Neural progenitor cell (in vitro differentiated cells): ENCODE data around the gene ECHDC1. TPM values are rescaled to one million over a fixed set of nuclear protein-coding genes. Genes with fewer than 3 reads are reported as not detected.

ENCODE experiments used
- DNase-seq: peaks from one replicate; pipeline ENCODE4 v3.0.0-alpha.2; 2016; ENCODE audit warnings: low spot score
- H2AFZ ChIP-seq: fragments of 200-600 bp; sonication (generic); replicated peaks from 2 replicates; pipeline ENCODE4 v1.6.1; 2016; ENCODE audit warnings: antibody characterized with exemption
- H3F3A ChIP-seq: fragments of 200-600 bp; sonication (generic); 2 replicates; pipeline ENCODE4 v1.6.1; 2016; ENCODE audit warnings: antibody characterized with exemption, low read depth
- H3K27ac ChIP-seq: fragments of 200-600 bp; sonication (generic); 2 replicates; pipeline ENCODE4 v1.5.1; 2016; ENCODE audit warnings: mild to moderate bottlenecking
- H3K27me3 ChIP-seq: fragments of 200-600 bp; sonication (generic); 2 replicates; pipeline ENCODE4 v1.6.1; 2016; ENCODE audit warnings: mild to moderate bottlenecking, moderate library complexity
- H3K36me3 ChIP-seq: fragments of 200-600 bp; sonication (generic); 2 replicates; pipeline ENCODE4 v1.5.1; 2016
- H3K4me1 ChIP-seq: fragments of 200-600 bp; sonication (generic); 2 replicates; pipeline ENCODE4 v1.6.1; 2016; ENCODE audit warnings: mixed run types
- H3K4me2 ChIP-seq: fragments of 200-600 bp; sonication (generic); 2 replicates; pipeline ENCODE4 v1.6.1; 2016
- H3K4me3 ChIP-seq: fragments of 200-600 bp; sonication (generic); 2 replicates; pipeline ENCODE4 v1.5.1; 2016
- H3K79me2 ChIP-seq: fragments of 200-600 bp; sonication (generic); 2 replicates; pipeline ENCODE4 v1.6.1; 2016; ENCODE audit warnings: low read depth
- H3K9ac ChIP-seq: fragments of 200-600 bp; sonication (generic); 2 replicates; pipeline ENCODE4 v1.6.1; 2016
- H3K9me3 ChIP-seq: fragments of 200-600 bp; sonication (generic); 2 replicates; pipeline ENCODE4 v1.5.1; 2016; ENCODE audit warnings: low read depth
- H4K20me1 ChIP-seq: fragments of 200-600 bp; sonication (generic); 2 replicates; pipeline ENCODE4 v1.6.1; 2016; ENCODE audit warnings: low read depth
- H3K27ac Mint-ChIP-seq: 3 replicates; pipeline ENCODE4 v1.8.0; 2021; ENCODE audit warnings: mixed read lengths
- H3K27me3 Mint-ChIP-seq: 2 replicates; pipeline ENCODE4 v1.8.0; 2022; ENCODE audit warnings: low read depth, mild to moderate bottlenecking, inconsistent platforms, moderate library complexity, mixed read lengths; ENCODE audit not compliant: insufficient read depth
- H3K36me3 Mint-ChIP-seq: 3 replicates; pipeline ENCODE4 v1.8.0; 2021; ENCODE audit warnings: mixed read lengths
- H3K4me1 Mint-ChIP-seq: 3 replicates; pipeline ENCODE4 v1.8.0; 2021; ENCODE audit warnings: mixed read lengths
- H3K4me3 Mint-ChIP-seq: 3 replicates; pipeline ENCODE4 v1.8.0; 2021; ENCODE audit warnings: mild to moderate bottlenecking, moderate library complexity, mixed read lengths
- H3K9me3 Mint-ChIP-seq: 3 replicates; pipeline ENCODE4 v1.8.0; 2020; ENCODE audit warnings: mixed read lengths
- CTCF ChIP-seq: fragments of 200-600 bp; sonication (generic); IDR thresholded peaks from 2 replicates; pipeline ENCODE4 v1.5.1; 2017; ENCODE audit warnings: antibody characterized with exemption, mild to moderate bottlenecking
- EZH2 ChIP-seq: fragments of 200-600 bp; sonication (generic); IDR thresholded peaks from 2 replicates; pipeline ENCODE4 v1.6.1; 2017; ENCODE audit warnings: antibody characterized with exemption, mild to moderate bottlenecking, moderate library complexity
- EZH2phosphoT487 ChIP-seq: fragments of 200-600 bp; sonication (generic); IDR thresholded peaks from 2 replicates; pipeline ENCODE4 v1.6.1; 2017; ENCODE audit warnings: antibody characterized with exemption
- total RNA-seq: library from RNA; depleted of rRNA; stranded (reverse); fragments of >200 nt; gene quantifications from 2 replicates; pipeline ENCODE4 v1.2.3, GENCODE V29; 2015; ENCODE audit warnings: low replicate concordance

The ECHDC1 gene
- total RNA-seq, 1 donor from 2014 or later = 81.9 TPM

GRCh38 chr6:127267646-127268625 lies 75.5 kb downstream of the ECHDC1 start:
- no peaks in the 10 kb centered on the region for H3K36me3 ChIP-seq
- DNase-seq = peak; percentile 29
- peak overlapping the region; percentile 100 for H3K4me3 Mint-ChIP-seq
- peak overlapping the region; percentile 96 for H3K27ac ChIP-seq
- H2AFZ ChIP-seq = peak overlapping the region; percentile 92
- H3K9me3 Mint-ChIP-seq = peaks cover 2% of the 10 kb centered on the region
- peaks cover 33% of the 10 kb centered on the region for H3K4me1 ChIP-seq
- TF ChIP-seq EZH2 = no peak
- TF ChIP-seq EZH2phosphoT487 = no peak
- no peak for TF ChIP-seq CTCF
- peak overlapping the region; percentile 90 for H3K4me2 ChIP-seq
- peak overlapping the region; percentile 100 for H3K27ac Mint-ChIP-seq
- peaks cover 2% of the 10 kb centered on the region for H3K27me3 Mint-ChIP-seq
- peaks cover 31% of the 10 kb centered on the region for H3K4me1 Mint-ChIP-seq
- H3K9ac ChIP-seq = peak overlapping the region; percentile 87
- peaks cover 62% of the 10 kb centered on the region for H3K79me2 ChIP-seq
- H3K4me3 ChIP-seq = peak overlapping the region; percentile 91
- no peaks in the 10 kb centered on the region for H3K9me3 ChIP-seq
- no peaks in the 10 kb centered on the region for H3K27me3 ChIP-seq
- H3K36me3 Mint-ChIP-seq = peaks cover 18% of the 10 kb centered on the region
- peaks cover 48% of the 10 kb centered on the region for H4K20me1 ChIP-seq
- peaks cover 22% of the 10 kb centered on the region for H3F3A ChIP-seq

GRCh38 chr6:127266892-127267645 lies 76.3 kb downstream of the ECHDC1 start:
- TF ChIP-seq EZH2phosphoT487 = no peak
- no peak for TF ChIP-seq EZH2
- TF ChIP-seq CTCF = no peak

GRCh38 chr6:127266178-127266891 lies 77.1 kb downstream of the ECHDC1 start, which contains the start of gene RNF146:
RNF146 (plus strand) TSS chr6:127266864; CDS start chr6:127280339, 13,475 bp downstream.
- Mint-ChIP-seq H3K27ac (peak within 1 kb of the TSS; percentile 100), H3K9me3 (peaks cover 2% of the 10 kb centered on the region), H3K27me3 (peaks cover 2% of the 10 kb centered on the region), H3K4me3 (peak within 1 kb of the TSS; percentile 100), H3K4me1 (peaks cover 28% of the 10 kb centered on the region), H3K36me3 (peaks cover 8% of the 10 kb centered on the region)
- Histone ChIP-seq H4K20me1 (peaks cover 32% of the 10 kb centered on the region), H3K36me3 (no peaks in the 10 kb centered on the region), H3K4me1 (peaks cover 28% of the 10 kb centered on the region), H3K4me3 (peak within 1 kb of the TSS; percentile 91), H3K9me3 (no peaks in the 10 kb centered on the region), H3K4me2 (peak within 1 kb of the TSS; percentile 90), H3F3A (peaks cover 22% of the 10 kb centered on the region), H2AFZ (peak within 1 kb of the TSS; percentile 92), H3K27me3 (no peaks in the 10 kb centered on the region), H3K9ac (peak within 1 kb of the TSS; percentile 87), H3K27ac (peak within 1 kb of the TSS; percentile 96), H3K79me2 (peaks cover 46% of the 10 kb centered on the region)
- TF ChIP-seq EZH2phosphoT487 (no peak), CTCF (peak; percentile 78), EZH2 (no peak)
- peak; percentile 92 for DNase-seq

More at GRCh38 chr6:127266892-127267645, 76.3 kb downstream of the ECHDC1 start:
- H3K4me3 ChIP-seq = peak overlapping the region; percentile 91
- H3K36me3 ChIP-seq = no peaks in the 10 kb centered on the region
- peaks cover 2% of the 10 kb centered on the region for H3K27me3 Mint-ChIP-seq
- H3K4me2 ChIP-seq = peak overlapping the region; percentile 90
- H3K4me1 ChIP-seq = peaks cover 30% of the 10 kb centered on the region
- peak overlapping the region; percentile 100 for H3K4me3 Mint-ChIP-seq
- peak overlapping the region; percentile 96 for H3K27ac ChIP-seq
- peaks cover 12% of the 10 kb centered on the region for H3K36me3 Mint-ChIP-seq
- H3F3A ChIP-seq = peaks cover 22% of the 10 kb centered on the region
- H3K4me1 Mint-ChIP-seq = peaks cover 29% of the 10 kb centered on the region
- H3K79me2 ChIP-seq = peaks cover 54% of the 10 kb centered on the region
- no peaks in the 10 kb centered on the region for H3K9me3 ChIP-seq
- no peaks in the 10 kb centered on the region for H3K27me3 ChIP-seq
- peak overlapping the region; percentile 87 for H3K9ac ChIP-seq
- H3K27ac Mint-ChIP-seq = peak overlapping the region; percentile 100
- peaks cover 39% of the 10 kb centered on the region for H4K20me1 ChIP-seq
- H3K9me3 Mint-ChIP-seq = peaks cover 2% of the 10 kb centered on the region
- peak; percentile 76 for DNase-seq
- peak overlapping the region; percentile 92 for H2AFZ ChIP-seq
